OCI-M2 (cell line): Measurements from ENCODE around the gene GCGR.
A peak's percentile ranks its signal among the peaks of the same experiment; 100 is the strongest.

ENCODE experiments used
- DNase-seq: peaks from one replicate; lab custom pipeline; 2025; ENCODE audit not compliant: unreplicated experiment; lab: John Stamatoyannopoulos, UW

Gene GCGR

GRCh38 chr17:81845881-81846742, 42.2 kb downstream of the GCGR start:
- no peak for DNase-seq

GRCh38 chr17:81846743-81847689, 43.1 kb downstream of the GCGR start:
- no peak for DNase-seq

GRCh38 chr17:81849457-81849856, 45.5 kb downstream of the GCGR start:
- no peak for DNase-seq

- DNase-seq: no peak
These were observed 47.5 kb downstream of the GCGR start for GRCh38 chr17:81851423-81851822.

- DNase-seq: no peak
These were observed 48.3 kb downstream of the GCGR start for GRCh38 chr17:81852237-81852636.

- no peak for DNase-seq
These were observed 51.2 kb downstream of the GCGR start for GRCh38 chr17:81854974-81855774.

- DNase-seq: no peak
These were observed 54.4 kb downstream of the GCGR start for GRCh38 chr17:81858170-81858966.

- DNase-seq: no peak
These were observed 55.3 kb downstream of the GCGR start for GRCh38 chr17:81858967-81859905.

GRCh38 chr17:81859906-81860755, 56.2 kb downstream of the GCGR start, which contains the start of gene P4HB:
P4HB (minus strand) TSS chr17:81860535; CDS start chr17:81860471, 64 bp downstream.
- no peak for DNase-seq

GRCh38 chr17:81860756-81861568, 57.0 kb downstream of the GCGR start:
- DNase-seq: peak; percentile 93

GRCh38 chr17:81863123-81863675, 59.2 kb downstream of the GCGR start:
- no peak for DNase-seq
